Stromal cell of bone marrow (primary cell): ENCODE measurements around the gene KRT17.
"Not testable (repeated sequence)": the region's sequence is repeated elsewhere in the genome, so short reads cannot be mapped to it uniquely, and the experiment has no call there.

Source experiments
- DNase-seq: peaks from one replicate; pipeline ENCODE4 v3.0.0-alpha.2; 2012; ENCODE audit warnings: low read depth

Gene KRT17

DNA sequence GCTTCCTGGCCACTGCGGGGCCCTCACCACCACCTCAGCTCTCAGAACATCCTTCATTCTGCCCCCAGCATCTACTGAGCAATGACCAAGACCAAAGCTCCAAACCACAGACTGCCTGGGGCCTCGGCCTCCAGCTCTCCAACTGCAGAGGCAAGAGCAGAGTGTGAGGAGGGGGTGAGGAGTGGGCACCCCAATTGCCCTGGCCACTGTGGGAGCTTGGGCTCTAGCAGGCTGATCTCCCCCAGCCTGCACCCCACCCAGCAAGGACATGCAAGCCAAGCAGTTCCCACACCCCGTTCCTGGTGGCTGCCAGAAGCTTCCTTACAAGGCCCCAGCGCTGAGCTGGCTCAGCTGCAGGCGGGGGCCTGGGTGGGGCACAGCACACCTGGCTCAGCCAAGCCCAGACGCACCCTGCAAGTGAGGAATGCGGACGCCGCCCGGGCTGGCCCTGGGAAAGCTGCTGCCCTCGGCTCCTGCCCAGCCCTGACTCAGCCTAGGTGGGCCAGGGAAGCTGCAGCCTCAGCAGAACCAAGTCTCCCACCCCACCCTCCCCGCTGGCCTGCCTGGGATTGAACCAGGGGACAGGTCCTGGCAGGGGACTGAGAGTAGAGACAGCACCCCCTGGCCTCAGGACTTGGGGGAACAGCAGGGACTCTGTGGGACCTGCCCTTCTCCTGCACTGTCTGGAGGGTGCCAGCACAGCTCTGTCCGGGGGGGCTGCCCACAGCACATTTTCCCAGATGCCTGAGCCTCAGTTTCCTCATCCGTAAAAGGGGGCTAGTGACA is 29.7 kb upstream of the KRT17 start:
- DNase-seq = no peak

DNA sequence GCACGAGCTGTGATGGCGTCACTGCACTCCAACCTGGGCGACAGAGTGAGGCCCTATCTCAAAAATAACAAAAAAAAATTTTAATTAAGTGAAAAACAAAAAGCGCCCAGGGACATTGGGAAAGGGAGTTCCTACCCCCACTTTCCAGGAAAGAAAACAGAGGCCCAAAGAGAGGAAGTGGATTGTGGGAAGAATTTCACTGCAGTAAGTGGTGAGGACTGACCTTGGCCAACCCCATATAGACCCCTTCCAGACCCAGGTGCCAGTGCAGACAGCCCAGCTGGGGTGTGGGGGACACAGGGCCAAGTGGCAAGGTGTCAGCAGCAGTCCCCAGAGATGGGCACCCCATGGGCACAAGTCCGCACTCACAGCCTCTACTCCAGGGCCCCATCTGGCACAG is 29.0 kb upstream of the KRT17 start:
- no peak for DNase-seq

DNA sequence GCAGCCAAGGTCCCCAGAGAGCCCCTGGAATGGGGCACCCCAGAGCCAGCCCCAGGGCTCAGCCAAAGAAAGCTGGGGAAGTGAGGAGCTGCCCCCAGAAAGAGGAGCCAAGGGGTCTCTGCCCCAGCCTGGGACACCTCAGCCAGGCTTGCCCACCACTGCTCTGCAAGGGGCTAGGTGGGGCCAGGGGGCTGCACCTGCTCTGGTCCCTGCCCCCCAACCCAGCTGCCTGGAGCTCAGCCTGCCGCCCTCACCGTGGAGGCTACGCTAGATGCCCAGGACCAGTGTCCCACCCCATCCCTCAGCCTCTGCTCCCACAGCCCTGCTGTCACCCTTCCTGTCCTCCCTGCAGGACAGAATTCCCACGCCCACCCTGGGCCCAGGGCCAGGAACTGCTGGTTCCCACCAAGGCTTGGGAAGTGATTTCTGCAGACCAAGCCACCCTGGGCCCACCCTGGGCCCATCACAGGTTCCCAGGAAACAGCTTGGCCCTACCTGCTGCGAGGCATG is 28.1 kb upstream of the KRT17 start:
- DNase-seq = no peak

DNA sequence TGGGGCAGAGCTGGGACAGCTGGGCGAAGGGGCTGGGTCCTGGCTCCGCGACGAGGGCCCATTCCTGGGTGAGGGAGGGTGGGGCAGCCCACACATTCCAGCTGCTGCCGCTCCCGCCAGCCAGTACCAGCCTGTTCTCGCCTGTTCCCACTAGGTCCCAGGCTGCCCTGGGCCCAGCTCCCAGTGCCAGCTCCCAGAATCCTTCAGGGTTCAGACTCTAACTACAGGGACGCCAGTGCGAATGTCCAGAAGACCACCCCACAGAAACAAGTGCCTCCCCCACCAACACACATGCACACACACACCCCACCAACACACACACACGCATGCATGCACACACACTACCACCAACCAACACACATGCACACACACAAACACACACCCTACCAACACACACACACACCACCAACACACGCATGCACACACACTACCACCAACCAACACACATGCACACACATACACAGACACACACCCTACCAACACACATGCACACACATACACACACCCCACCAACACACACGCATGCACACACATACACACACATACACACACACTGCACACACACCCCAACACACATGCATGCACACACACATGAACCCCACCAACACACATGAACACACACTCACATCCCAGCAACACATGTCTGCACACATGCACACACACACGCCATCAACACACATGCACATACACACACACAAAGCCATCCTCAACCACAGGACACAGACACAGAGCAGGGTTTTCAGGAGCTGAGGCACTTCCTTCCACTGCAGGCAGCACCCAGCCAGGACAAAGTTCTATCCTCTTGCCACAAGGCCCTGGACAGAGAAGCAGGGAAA is 27.5 kb upstream of the KRT17 start:
- DNase-seq = no peak

DNA sequence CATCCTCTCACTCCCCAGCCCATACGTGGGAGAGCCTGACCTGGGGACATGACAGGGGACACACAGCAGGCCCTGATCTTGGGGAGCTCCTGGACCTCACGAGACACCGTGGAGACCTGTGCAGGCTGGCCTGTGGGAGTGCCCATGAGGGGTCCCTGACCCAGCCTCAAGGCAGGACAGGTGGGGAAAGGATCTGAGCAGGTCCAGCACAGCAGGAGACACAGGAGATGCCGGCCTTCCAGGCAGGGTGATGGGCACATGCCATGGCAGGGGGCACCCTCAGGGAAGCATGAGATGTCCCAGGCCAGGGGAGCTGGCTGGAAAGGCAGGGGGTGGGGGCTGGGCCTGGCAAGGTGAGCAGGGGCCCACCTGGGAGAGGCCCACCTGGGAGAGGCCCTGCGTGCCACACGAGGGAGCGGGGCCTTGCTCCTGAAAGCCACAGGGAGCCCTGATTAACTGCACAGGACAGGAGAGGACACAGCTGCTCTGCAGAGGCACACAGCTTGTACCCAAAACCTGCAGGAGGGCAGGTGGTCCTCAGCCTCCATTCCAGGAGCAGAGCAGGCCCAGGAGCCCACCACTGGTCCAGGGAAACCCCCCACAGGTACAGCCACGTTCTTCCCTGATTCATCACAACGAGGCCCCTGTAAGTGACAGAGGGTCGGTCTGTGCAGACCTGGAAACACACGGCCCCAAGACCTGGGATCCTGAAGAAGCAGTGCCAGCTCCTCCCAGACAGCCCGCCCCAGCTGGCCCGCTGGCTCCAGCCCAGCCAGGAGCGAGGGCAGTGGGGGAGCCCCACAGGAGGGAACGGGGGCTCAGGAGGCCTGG is 26.6 kb upstream of the KRT17 start:
- no peak for DNase-seq

DNA sequence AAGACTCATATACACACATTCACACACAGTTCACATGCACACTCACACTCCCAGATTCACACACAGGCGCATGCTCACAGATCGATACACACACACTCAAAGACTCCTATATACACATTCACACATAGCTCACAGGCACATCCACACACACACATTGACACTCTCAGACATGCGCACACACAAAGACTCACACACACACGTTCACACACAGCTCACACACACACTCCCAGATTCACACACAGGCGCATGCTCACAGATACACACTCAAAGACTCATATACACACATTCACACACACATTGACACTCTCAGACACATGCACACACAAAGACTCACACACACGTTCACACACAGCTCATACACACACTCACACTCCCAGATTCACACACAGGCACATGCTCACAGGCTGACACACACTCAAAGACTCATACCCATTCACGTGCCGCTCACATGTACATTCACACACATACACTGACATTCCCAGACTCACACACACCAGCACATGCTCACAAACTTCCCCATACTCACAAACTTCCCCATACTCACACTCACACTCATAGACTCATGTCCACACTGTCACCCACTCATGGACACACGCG is 25.6 kb upstream of the KRT17 start:
- no peak for DNase-seq

DNA sequence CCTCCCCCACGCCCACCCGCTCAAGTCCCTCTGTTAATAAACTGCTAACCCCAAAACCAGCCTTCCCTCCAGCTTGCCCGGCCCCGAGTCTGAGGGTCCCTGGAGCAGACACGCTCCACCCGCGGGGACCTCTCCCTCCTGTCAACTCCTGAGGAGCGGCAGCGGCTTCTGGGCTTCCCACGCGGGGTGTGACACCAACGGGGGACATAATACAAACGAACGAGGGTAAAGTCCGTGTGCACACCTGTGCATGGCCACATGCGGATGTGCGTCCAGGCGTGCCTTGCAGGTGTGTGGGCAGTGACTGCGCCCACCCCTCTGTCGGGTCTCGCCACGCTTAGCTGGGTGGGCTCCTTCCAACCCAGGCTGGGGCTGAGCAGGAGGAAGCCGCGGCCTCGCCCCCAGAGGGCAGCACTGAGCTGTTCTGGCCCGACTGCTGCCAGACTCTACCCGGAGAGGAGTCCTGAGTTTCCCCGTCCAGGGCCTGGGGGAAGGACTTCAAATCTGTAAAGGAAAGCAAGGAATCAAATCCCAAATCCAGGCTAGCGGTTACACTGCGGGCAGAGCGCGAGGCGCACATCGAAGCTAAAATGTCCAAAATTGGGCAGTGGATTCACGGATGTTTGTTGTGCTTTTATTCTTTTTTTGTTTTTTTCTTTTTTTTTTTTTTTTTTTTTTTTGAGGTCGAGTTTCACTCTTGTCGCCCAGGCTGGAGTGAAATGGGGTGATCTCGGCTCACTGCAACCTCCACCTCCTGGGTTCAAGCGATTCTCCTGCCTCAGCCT is 24.2 kb upstream of the KRT17 start:
- peak; percentile 57 for DNase-seq

DNA sequence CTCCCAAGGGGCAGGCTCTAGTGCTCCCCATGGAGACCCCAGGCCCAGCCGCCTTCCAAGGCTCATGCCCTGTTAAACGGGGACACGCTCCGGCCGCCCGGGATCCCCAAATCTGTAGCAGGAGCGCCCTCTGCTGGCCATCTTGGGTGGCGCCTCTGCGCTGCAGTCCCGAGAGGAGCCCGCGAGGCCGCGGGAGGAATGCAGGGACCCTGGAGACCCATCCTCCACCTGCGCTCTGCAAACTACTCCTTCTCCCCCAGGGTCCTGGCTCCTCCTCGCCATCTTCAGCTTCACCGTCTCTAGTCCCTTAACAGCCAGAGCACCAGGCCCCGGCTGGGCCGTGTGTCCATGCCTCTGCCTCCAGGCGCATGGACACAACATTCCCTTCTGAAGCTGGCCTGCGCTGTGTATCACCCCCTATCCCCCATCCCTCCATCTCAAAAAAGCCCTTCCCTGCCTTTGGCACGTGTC is 23.6 kb upstream of the KRT17 start:
- DNase-seq = peak; percentile 40

DNA sequence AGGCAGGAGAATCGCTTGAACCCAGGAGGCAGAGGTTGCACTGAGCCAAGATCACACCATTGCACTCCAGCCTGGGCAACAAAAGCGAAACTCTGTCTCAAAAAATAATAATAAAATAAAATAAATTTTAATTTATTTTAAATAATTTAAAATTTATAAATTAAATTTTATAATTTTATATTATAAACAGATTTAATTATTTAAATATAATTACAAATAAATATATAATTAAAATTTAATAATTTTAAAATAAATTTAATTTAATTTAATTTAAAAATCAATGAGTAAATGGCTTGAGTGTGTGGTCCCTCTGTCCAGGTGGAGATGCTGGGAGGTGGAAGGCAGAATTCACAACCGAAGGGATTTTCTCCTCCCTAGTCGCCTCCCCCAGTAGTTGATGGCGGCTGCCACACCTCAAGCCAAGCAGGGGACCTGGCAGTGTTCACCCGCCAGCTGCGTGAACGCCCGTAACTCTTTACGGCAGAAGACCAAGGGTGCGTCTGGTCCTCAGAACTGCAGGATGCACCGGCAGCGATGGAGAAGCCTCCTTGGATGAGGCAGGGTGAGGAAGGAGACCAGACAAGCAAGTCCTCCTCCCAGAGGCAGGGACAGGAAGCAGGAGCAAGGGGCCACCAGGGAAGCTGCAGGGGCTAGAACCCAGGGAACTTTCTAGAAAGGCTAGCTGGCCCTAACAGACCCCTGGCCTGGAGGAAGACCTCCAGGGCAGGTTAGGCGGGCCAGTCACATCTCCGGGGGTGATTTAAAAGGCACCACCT is 22.9 kb upstream of the KRT17 start:
- DNase-seq = no peak

DNA sequence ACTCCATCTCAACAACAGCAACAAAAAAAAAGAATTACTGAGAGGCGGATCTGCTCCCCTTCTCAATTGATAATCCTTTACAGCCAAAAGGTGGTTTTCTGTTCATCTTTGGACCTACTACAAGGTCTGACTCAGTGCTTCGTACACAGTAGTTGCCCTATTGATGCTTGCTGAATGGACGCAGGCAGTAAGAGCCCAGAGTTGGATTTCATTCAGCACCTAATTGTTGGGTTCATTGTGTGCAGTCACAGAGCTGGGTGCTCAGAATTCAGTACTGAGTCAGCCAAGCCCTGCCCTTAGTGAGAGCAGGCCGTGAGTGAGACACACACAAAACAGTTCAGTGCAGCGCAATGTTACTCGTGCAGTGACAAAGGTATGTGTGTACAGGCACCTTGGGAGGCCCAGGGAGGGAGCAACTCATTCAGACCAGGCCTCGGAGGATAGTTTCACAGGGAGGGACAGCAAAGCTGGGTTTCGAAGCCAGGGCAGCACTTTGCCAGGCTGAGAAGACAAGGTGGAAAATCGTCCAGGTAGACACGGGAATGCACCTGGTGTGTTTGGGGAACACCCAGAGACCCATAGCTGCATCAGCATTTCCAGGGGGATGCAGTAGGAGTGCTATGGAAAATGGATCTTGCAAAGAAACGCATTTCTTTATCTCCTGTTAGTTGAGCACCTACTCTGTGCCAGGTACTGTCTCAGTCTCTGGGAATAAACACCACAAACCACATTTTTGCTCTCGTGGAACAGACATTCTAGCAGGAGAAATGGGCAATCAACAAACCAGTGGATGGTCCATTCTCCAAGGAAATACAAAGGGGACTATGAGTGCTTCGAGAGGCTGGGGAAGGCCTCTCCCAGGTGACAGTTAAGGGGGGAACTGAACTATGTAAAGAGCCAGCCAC is 18.1 kb upstream of the KRT17 start:
- DNase-seq = no peak

DNA sequence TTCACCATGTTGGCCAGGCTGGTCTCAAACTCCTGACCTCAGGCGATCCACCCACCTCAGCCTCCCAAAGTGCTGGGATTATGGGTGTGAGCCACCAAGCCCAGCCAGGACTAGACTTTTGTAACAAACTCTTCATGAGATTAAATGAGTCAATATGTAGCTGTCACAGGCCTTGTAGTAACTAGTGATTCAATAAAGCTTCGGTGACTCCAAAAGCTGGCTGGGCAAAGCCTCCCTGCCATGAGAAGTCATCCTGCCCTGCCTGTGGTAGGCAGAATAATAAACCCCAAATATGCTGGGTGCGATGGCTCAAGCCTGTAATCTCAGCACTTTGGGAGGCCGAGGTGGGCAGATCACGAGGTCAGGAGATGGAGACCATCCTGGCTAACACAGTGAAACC is 16.2 kb upstream of the KRT17 start:
- DNase-seq = not testable (repeated sequence)

DNA sequence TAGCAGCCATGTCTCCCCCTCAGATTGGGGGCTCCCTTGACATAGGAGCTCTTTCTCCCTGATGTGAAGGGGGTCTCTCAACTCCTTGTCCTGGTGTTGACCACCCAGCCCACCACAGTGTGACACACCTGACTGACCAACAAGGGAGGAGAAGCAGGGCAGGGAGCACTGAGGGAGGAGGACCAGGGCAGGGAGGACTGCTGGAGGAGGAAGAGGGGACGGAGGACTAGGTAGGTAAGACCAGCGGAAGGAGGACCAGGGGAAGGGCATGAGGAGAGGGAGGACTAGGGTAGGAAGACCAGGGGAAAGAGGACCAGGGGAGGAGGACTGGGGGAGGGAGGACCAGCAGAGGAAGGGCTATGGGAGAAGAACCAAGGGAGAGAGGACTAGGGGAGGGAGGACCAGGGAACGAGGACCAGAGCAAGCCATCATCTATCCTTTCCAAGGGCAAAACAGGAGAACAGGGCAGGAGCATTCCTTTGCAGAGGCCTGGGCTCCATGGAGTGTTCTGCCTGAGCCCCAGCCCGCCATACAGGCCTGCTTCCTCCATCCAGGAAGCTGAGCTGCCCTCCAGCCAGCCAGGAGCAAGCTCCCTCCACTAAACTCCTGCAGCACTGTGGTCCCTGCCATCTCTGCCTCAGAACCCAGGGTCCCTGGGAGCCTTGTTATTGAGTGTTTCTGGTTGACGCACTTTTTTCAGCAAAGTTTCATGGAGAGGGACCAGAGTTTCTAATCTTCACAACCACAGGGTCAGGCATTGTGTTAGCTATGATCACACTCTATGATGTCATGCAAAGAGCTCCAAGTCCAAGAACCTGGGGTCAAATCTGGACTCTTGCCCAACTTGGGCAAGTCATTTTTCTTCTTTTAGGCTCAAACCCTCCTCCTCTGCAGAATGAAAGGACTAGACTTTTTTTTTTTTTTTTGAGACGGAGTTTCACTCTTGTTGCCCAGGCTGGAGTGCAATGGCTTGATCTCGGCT is 15.4 kb upstream of the KRT17 start:
- no peak for DNase-seq

DNA sequence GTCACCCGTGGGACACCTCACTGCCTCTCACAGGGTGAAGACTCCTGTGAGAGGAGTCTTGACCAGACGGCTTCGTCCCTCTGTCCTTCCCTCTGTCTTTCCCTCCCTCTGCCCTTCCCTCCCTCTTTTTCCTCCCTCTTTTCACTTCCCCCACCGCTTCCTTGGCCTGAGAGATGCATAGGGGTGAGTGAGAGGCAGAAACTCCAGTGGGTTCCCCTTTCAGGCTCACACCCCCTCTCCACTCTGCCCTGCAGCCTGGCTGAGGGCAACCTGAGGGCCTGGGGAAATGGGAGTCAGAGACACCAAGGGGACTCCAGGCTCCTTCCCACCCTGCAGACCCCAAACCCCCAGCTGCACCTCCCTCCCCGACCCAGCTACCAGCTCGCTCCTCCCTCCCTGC is 14.6 kb upstream of the KRT17 start:
- no peak for DNase-seq

DNA sequence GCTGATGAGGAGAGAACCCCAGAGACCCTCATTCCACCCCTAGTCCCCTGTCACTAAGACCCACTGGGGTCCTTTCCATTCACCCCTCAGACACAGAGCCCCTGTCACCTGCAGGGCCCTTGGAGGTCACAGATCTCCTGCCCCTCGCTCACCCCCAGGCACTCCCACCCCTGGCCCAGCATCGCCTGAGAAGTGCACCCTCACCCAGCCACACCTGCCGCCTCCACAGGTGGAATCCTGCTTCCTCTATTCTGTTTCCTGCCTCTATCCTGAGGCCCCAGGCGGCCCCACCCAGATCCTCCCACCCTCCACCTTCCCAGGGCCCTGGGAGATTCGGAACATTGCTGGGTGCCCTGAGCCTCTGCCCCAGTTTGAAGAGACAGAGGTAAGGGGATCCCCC is 13.8 kb upstream of the KRT17 start:
- no peak for DNase-seq

DNA sequence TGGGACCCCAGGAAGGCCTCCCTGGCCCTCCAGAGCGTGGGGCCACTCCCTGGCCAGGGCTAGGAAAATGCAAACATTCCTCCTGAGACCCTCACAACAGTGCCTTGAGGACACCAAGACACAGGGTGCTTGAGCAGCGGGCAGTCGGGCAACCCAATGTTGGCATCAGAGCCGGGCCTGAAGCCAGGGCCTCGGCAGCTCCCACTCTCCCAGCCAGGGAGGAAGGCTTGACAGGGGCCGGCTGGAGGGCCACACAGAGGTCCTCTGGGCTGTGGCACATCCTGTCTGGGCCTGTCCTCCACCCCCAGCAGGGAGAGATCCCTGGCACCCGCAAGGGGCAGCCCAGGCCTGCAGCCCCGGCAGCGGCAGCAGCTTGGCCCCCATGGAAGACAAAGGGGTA is 12.3 kb upstream of the KRT17 start:
- DNase-seq = no peak

DNA sequence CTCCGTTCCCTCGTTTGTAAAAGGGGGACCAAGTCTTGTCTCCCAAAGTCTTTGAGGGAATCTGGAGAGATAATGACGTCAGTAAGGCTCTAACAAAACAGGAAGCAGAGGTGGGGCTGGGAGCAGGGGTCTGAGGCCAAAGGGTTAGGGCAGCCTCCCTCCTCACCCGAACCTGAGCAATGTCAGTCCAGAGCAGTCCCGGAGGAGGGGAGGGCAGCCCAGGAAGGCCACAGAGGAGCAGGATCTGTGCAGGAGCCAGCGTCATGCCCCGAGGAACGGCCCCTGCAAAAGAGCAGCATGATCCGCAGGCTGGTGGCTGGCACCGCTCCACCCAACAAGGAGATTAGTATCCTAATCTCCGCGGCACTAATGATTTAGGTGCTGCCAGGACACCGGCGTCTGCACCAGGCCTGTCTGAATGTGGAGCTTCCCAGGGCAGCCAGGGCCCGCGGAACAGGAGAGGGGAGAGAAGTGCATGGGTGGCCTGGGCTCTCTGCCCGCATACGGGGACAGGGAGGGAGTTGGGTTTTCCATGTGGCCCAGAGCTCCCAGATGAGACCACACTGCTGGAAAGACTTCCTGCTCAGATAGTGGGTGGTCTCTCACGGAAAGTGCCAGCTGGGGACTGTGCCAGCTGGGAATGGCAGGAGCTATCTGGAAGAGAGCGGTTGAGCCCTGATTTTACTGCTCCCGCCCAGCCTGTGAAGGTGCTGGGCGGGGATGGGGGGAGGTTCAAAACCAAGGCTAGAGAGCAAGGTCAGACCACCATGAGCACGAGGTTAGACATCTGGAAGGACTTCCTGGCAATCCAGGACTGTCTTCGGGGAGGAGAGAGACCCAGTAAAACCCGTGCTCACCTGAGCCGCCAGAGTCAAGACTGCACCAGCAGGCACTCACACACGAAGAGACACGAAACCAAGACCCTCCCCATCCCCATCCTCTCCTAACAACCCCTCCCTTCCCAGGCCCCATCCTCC is 11.0 kb upstream of the KRT17 start:
- no peak for DNase-seq

DNA sequence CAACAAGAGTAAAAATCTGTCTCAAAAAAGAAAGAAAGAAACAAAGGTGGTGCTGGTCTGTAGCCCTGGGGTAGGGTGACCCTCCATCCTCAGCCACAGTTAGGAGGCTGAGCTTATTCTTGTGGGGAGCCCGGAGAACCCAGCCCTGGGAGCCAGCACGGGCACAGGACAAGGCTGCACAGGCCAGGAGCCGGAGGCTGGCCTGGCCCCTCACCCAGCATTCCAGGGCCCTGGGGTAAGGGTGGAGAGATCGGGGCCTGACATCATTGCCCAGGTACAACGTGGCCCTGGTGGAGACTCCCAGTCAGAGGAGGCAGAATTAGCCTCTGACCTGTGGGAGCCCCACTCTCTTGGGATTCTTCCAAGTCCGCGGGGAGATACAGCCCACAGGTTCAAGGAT is 10.3 kb upstream of the KRT17 start:
- DNase-seq = no peak
